NCI-H345 treated with DMSO at 0.1 percent for 48 hours (cell line): ENCODE data around the gene MIA.
"Not testable (repeated sequence)": the region's sequence is repeated elsewhere in the genome, so short reads cannot be mapped to it uniquely, and the experiment has no call there.

ENCODE experiments used
- DNase-seq: peaks from one replicate; lab custom pipeline; 2025; ENCODE audit not compliant: unreplicated experiment; lab: John Stamatoyannopoulos, UW

MIA gene

GRCh38 chr19:40774916-40775631 is at the start of gene MIA:
TSS of gene MIA (plus strand) at chr19:40775521. CDS start at chr19:40775543, 22 bp downstream.
- no peak for DNase-seq

GRCh38 chr19:40726279-40726678 is 49.0 kb upstream of the MIA start:
- DNase-seq: no peak

- DNase-seq: not testable (repeated sequence)
These were observed 45.3 kb upstream of the MIA start for GRCh38 chr19:40730065-40730464.

- not testable (repeated sequence) for DNase-seq
These were observed 43.0 kb upstream of the MIA start for GRCh38 chr19:40732304-40732703.

GRCh38 chr19:40733149-40733548 is 42.2 kb upstream of the MIA start:
- DNase-seq: no peak

GRCh38 chr19:40735013-40735771 is 40.1 kb upstream of the MIA start:
- no peak for DNase-seq

- no peak for DNase-seq
These were observed 38.7 kb upstream of the MIA start for GRCh38 chr19:40736661-40737060.

- no peak for DNase-seq
These were observed 38.1 kb upstream of the MIA start for GRCh38 chr19:40737102-40737644.

GRCh38 chr19:40739030-40739839 is 36.1 kb upstream of the MIA start:
- no peak for DNase-seq

GRCh38 chr19:40739871-40740703 is 35.2 kb upstream of the MIA start:
- DNase-seq: no peak

- no peak for DNase-seq
These were observed 34.6 kb upstream of the MIA start for GRCh38 chr19:40740747-40741146.

- no peak for DNase-seq
These were observed 33.6 kb upstream of the MIA start for GRCh38 chr19:40741527-40742390.

GRCh38 chr19:40742477-40742876 is 32.8 kb upstream of the MIA start:
- no peak for DNase-seq

- DNase-seq: no peak
These were observed 32.4 kb upstream of the MIA start for GRCh38 chr19:40742886-40743285.

GRCh38 chr19:40743926-40744325 is 31.4 kb upstream of the MIA start:
- no peak for DNase-seq

- no peak for DNase-seq
These were observed 30.5 kb upstream of the MIA start for GRCh38 chr19:40744554-40745401.

- DNase-seq: no peak
These were observed 29.9 kb upstream of the MIA start for GRCh38 chr19:40745402-40745780.

GRCh38 chr19:40747536-40747935 is 27.8 kb upstream of the MIA start:
- no peak for DNase-seq
